ENCODE results near the gene AJM1.

DNA sequence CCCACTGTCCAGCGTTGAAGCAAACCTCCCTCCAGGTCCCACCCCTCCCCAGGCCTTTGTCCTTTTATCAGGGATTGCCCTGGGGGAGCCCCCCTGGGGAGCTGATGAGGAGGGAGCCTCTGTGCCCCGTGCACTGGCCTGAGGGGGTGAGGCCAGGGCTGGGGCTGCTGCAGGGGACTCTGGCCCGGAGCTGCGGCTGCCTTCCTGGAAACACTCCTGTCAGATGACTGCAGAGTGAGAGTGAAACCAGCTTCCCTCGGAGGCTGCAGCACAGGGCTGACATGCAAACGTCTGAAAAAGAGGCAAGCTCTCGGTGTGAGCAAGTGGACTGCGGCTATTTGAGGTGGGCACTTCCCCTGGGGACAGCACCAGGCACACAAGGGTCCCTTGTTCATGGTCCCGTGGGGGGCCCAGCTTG is 39.4 kb downstream of the AJM1 start:
- TF ChIP-seq, protein P1, sequence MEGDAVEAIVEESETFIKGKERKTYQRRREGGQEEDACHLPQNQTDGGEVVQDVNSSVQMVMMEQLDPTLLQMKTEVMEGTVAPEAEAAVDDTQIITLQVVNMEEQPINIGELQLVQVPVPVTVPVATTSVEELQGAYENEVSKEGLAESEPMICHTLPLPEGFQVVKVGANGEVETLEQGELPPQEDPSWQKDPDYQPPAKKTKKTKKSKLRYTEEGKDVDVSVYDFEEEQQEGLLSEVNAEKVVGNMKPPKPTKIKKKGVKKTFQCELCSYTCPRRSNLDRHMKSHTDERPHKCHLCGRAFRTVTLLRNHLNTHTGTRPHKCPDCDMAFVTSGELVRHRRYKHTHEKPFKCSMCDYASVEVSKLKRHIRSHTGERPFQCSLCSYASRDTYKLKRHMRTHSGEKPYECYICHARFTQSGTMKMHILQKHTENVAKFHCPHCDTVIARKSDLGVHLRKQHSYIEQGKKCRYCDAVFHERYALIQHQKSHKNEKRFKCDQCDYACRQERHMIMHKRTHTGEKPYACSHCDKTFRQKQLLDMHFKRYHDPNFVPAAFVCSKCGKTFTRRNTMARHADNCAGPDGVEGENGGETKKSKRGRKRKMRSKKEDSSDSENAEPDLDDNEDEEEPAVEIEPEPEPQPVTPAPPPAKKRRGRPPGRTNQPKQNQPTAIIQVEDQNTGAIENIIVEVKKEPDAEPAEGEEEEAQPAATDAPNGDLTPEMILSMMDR (IDR thresholded peaks at IDR 0.05): no peak
- TF ChIP-seq POLR2A (IDR thresholded peaks at IDR 0.05): no peak
- TF ChIP-seq EP300 (IDR thresholded peaks at IDR 0.05): no peak
